H1 (cell line): ENCODE results near the gene UBL4A. TPM values are rescaled to one million over a fixed set of nuclear protein-coding genes. Genes with fewer than 3 reads are reported as not detected.

Experiments
- ASH2L ChIP-seq: fragments of 200-600, 300-600 bp; sonication (generic); IDR thresholded peaks from one replicate; pipeline ENCODE4 v1.7.1; 2017; ENCODE audit warnings: low read length
- BACH1 ChIP-seq: IDR thresholded peaks from 2 replicates; pipeline ENCODE4 v1.6.1; 2012; ENCODE audit warnings: low read length, improper control_type of control experiment
- BCL11A ChIP-seq, 2 experiments: IDR thresholded peaks; one replicate each; pipeline ENCODE4 v1.6.1; 2011; ENCODE audit warnings: low read depth in 2 of 2, low read length in 2 of 2, mild to moderate bottlenecking in 2 of 2
- GABPA ChIP-seq: IDR thresholded peaks from 2 replicates; pipeline ENCODE4 v1.6.1; 2011; ENCODE audit warnings: mild to moderate bottlenecking, low read length, moderate library complexity, borderline replicate concordance; ENCODE audit not compliant: insufficient read depth
- HDAC2 ChIP-seq, 2 experiments: fragments of 300-600 bp in 1 of 2; sonication (generic) in 1 of 2; IDR thresholded peaks; 2 replicates each; pipeline ENCODE4 v1.6.1; 2011 to 2012; ENCODE audit warnings: low read depth in 2 of 2, low read length in 2 of 2, mild to moderate bottlenecking in 2 of 2, moderate library complexity in 2 of 2, borderline replicate concordance in 1 of 2, inconsistent platforms in 1 of 2
- JUN ChIP-seq: IDR thresholded peaks from 2 replicates; pipeline ENCODE4 v1.6.1; 2011; ENCODE audit warnings: low read depth, mild to moderate bottlenecking, improper control_type of control experiment, low read length
- JUND ChIP-seq: IDR thresholded peaks from 2 replicates; pipeline ENCODE4 v1.6.1; 2011; ENCODE audit warnings: mild to moderate bottlenecking, improper control_type of control experiment, low read length
- KDM1A ChIP-seq: fragments of 200-600, 300-600 bp; sonication (generic); IDR thresholded peaks from 2 replicates; pipeline ENCODE4 v1.7.1; 2016; ENCODE audit warnings: mild to moderate bottlenecking, low read length, borderline replicate concordance
- POLR2AphosphoS5 ChIP-seq: IDR thresholded peaks from 2 replicates; pipeline ENCODE4 v1.6.1; 2011; ENCODE audit warnings: low read depth, low read length
- SRF ChIP-seq: IDR thresholded peaks from 2 replicates; pipeline ENCODE4 v1.6.1; 2011; ENCODE audit warnings: mild to moderate bottlenecking, low read depth, low read length, moderate library complexity
- TAF7 ChIP-seq: optimal IDR thresholded peaks from 2 replicates; pipeline ENCODE3; 2011; ENCODE audit warnings: low read depth, mild to moderate bottlenecking, inconsistent platforms, low read length, moderate library complexity, borderline replicate concordance
- polyA plus RNA-seq, 7 experiments: library from polyadenylated mRNA; depleted of rRNA in 3 of 7; stranded (reverse) in 5 of 7; unstranded in 2 of 7; fragments of >200 nt in 5 of 7; fragments of 200-250 nt in 2 of 7; gene quantifications; 1 replicate in 5 of 7; 2 replicates in 1 of 7; 4 replicates in 1 of 7; pipeline versions ENCODE4 v1.2.1 to v1.2.3, GENCODE V29; 2011 to 2013; ENCODE audit warnings: missing spikeins in 2 of 7, mixed read lengths in 2 of 7
- total RNA-seq: library from RNA; stranded (reverse); fragmentation: NEBNext Ultra II Directional; extraction: Animal tissue kit (Norgen Biotek cat#: 25700); gene quantifications from 2 replicates; pipeline ENCODE4 v1.2.1, GENCODE V29; 2021
- TF ChIP-seq, protein P1 (sequence below): IDR thresholded peaks from 2 replicates; pipeline ENCODE4 v1.6.1; 2012; ENCODE audit warnings: inconsistent platforms

Gene UBL4A
- total and polyA plus RNA-seq, 2 of the 8 experiments (the other 6 are each of a cell fraction or from before 2014, with no cell fraction given) = 23.1 to 31.7 TPM

DNA sequence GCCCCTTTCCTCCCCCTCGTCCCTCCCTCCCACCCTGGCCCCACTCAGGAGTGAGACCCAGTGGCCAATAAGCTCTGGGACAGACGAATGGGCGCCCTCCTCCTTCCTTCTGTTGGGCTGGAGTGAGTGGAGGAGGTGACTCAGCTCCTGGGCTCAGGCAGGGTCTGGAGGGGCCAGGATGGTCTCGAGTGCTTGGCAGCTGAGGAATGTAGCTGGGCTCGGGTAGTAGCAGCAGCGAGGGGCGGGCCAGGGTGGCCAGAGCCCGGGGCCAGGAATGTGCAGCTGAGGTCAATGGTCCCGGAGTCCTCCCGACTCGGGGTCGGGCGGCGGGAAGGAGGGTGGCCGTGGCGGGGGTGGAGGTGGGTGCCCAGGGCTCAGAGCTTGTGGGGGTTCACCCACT lies 45.2 kb upstream of the UBL4A start (continued):
- TF ChIP-seq KDM1A = no peak
- no peak for TF ChIP-seq ASH2L
- no peak for TF ChIP-seq JUND
- TF ChIP-seq GABPA = no peak
- no peak for TF ChIP-seq BACH1
- TF ChIP-seq JUN = no peak
- TF ChIP-seq TAF7 = no peak
- no peak for TF ChIP-seq BCL11A (IDR thresholded peaks at IDR 0.05; ENCODE audit: low read depth in 2 of 2, low read length in 2 of 2)
- TF ChIP-seq, protein P1, sequence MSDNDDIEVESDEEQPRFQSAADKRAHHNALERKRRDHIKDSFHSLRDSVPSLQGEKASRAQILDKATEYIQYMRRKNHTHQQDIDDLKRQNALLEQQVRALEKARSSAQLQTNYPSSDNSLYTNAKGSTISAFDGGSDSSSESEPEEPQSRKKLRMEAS = no peak
- no peak for TF ChIP-seq SRF
- TF ChIP-seq HDAC2 (IDR thresholded peaks at IDR 0.05; ENCODE audit: borderline replicate concordance in 1 of 2, low read depth in 2 of 2, low read length in 2 of 2) = no peak
- no peak for TF ChIP-seq POLR2AphosphoS5
